GM18508 (cell line): ENCODE measurements around the gene SEPTIN2.
"Not testable (repeated sequence)": the region's sequence is repeated elsewhere in the genome, so short reads cannot be mapped to it uniquely, and the experiment has no call there.

ENCODE experiments used
- ATAC-seq: cut with Tn5 transposase; IDR thresholded peaks from one replicate; pipeline ENCODE4 v1.9.1; 2021; ENCODE audit warnings: moderate number of reproducible peaks; ENCODE audit not compliant: insufficient read depth, unreplicated experiment

SEPTIN2 gene

GRCh38 chr2:241375300-241375699, 59.6 kb downstream of the SEPTIN2 start:
- ATAC-seq, result no peak

GRCh38 chr2:241376808-241377207, 61.1 kb downstream of the SEPTIN2 start:
- no peak for ATAC-seq

- no peak for ATAC-seq
These were observed 63.1 kb downstream of the SEPTIN2 start for GRCh38 chr2:241378816-241379215.

- no peak for ATAC-seq
These were observed 64.1 kb downstream of the SEPTIN2 start for GRCh38 chr2:241379481-241380480.

- no peak for ATAC-seq
These were observed 66.1 kb downstream of the SEPTIN2 start for GRCh38 chr2:241381872-241382271.

- not testable (repeated sequence) for ATAC-seq
These were observed 69.7 kb downstream of the SEPTIN2 start for GRCh38 chr2:241385450-241385849.

- ATAC-seq, result no peak
These were observed 70.8 kb downstream of the SEPTIN2 start for GRCh38 chr2:241386519-241386918.

- ATAC-seq, result no peak
These were observed 74.0 kb downstream of the SEPTIN2 start for GRCh38 chr2:241389697-241390096.

- ATAC-seq, result no peak
These were observed 74.8 kb downstream of the SEPTIN2 start for GRCh38 chr2:241390301-241391206.

GRCh38 chr2:241391892-241392665, 76.4 kb downstream of the SEPTIN2 start:
- no peak for ATAC-seq

GRCh38 chr2:241392753-241393152, 77.0 kb downstream of the SEPTIN2 start:
- ATAC-seq, result not testable (repeated sequence)

- no peak for ATAC-seq
These were observed 77.9 kb downstream of the SEPTIN2 start for GRCh38 chr2:241393524-241394196.

- not testable (repeated sequence) for ATAC-seq
These were observed 81.1 kb downstream of the SEPTIN2 start for GRCh38 chr2:241396809-241397208.

GRCh38 chr2:241399941-241400922, 84.5 kb downstream of the SEPTIN2 start:
- ATAC-seq, result no peak
